ENCODE data around the gene ABHD11.
A peak's percentile ranks its signal among the peaks of the same experiment; 100 is the strongest.
"Not testable (repeated sequence)": the region's sequence is repeated elsewhere in the genome, so short reads cannot be mapped to it uniquely, and the experiment has no call there.

The ABHD11 gene

DNA sequence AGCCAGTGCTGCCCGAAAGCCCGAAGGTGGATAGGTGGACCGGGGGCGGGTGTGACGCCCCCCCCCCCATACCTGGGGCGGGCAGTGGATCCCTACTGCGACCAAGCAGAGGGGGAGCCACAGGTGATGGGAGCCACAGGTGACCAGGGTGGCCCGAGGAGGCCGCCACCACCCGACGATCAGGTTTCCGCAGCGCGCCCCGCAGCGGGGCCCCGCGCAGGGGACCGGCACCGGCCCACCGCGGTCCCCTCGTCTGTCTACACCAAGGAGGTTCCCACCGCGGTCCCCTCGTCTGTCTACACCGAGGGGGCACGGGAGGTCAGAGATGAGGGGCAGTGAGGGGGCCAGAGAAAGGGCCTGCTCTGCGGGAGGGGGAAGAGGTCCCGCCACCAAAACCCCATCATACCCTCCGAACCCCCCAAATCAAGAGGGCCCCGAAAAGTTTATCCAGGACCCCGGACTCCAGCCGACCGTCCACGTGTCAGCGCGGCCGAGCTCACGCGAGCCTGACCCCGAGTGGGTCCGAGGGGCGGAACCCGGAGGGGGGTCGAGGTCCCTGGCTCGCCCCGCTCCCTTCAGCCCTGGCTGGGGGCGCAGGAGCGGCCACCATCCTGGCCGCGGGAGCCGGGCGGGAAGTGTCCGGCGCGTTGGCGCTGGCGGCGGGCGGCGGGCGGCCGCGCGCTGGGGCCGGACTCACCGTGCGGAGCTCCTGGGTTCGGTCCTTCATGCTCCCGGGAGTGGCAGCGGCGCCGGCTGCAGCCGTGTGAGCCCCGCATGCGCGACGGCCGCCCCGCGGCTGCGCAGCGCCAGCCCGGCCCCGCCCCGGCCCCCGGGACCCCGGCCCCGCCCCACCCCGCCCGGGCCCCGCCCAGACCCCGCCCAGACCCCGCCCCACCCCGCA, 19.4 kb downstream of the ABHD11 start, which contains the start of gene STX1A:
STX1A (minus strand) TSS at position 765 of the 901 bp plus-strand sequence; CDS start at position 727, 38 bp downstream.
- peak; percentile 64 for DNase-seq (ENCODE audit: low read depth)

DNA sequence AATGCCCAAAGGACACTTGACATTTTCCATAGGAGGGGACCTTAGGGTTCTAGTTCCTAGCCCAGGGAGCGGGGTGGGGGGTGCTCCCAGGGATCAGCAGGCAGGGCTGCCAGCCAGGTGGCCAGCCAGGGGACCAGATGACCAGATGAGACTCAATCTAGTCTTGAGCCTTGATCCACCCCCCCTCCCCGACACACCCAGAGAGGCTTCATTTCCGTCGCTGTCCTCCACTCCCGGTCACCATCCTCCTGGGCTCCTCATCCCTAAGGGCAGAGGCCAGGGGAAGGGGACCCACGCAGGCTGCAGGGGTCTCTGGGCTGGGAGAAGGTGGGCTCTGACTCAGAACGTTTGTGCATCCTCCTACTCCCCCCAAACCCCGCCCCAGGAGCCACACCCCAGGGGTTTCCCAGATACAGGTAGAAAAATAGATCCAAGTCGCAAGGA, 20.1 kb downstream of the ABHD11 start:
- no peak for DNase-seq (ENCODE audit: low read depth)

DNA sequence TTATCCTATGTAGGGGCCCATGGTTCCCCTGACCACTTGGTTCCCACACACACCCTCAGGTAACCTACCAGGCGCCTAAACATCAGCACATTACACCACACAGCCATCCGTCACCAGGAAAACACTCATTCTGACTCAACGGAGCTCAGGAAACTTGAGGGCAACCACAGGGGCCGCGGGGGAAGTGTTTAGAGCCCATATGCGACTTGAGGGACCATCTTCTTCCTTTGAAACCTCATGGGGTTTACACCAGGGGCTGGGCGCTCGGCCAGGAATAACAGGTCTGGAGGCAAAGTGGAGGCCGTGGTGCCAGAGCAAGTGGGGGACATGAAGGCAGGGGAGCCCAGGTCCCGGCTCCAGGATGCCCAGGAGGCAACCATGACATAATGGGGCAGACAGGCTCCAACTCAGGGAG, 20.6 kb downstream of the ABHD11 start:
- DNase-seq (ENCODE audit: low read depth): peak; percentile 57

DNA sequence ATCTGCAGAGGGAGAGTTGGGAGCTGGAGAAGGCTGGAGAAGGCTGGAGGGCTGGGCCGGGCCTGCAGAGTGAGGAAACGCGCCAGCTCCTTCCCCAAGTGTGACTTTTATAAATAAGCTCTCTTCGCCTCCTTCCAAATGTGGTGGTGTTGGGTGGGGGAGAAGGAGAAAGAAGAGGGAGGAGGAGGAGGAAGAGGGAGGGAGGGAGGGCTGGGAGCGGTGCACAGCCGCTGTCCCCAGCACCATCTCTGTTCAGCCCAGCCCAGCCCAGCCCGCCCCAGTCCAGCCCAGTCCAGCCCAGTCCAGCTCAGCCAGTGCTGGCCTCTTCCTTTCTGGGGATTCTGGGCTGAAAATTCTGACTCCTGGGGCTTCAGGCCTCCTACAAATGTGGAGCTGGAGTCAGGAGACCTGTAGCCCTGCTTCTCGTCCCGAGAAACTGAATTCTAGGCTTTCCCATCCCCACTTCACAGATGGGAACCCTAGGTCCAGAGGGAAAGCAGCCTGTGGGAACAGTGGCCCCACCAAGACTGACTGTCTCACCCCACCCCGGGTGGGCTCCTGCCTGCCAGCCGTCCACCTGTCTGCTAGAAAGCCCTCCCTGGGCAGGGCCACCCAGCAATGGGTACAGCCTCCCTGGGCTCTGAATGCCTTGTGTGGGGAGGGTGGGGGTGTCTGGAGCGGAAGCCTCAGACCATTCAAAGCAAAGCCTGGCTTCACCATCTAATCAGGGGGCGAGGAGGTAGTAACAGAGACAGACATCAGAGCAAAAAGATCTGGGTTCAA, 21.4 kb downstream of the ABHD11 start:
- no peak for DNase-seq (ENCODE audit: low read depth)

DNA sequence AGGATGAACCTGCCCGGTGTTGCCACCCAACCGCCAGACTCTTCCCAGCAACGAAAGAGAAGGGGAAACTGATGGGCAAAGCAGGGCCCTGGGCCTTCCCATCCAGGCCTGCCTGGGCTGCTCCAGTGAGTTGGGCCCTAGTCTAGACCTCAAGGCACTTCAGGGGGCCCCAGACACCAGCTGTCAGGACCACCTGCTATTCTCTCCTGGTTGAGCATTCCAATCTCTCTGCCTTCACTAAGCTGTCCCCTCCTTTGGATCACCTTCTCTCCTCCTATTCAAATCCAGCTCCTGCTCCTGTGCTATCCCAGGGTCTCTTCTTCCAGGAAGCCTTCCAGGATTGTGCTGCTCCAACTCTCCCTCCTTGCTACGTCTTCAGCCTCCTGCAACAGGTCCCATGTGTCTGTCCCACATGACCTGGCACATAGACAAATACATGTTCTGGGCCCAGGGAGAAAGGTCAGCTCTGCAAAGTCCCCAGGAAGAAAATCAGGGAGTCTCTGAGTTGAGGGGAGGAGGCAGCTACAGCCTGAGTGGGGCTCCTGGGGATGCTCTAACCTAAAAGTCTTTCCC, 22.2 kb downstream of the ABHD11 start:
- DNase-seq (ENCODE audit: low read depth): no peak

DNA sequence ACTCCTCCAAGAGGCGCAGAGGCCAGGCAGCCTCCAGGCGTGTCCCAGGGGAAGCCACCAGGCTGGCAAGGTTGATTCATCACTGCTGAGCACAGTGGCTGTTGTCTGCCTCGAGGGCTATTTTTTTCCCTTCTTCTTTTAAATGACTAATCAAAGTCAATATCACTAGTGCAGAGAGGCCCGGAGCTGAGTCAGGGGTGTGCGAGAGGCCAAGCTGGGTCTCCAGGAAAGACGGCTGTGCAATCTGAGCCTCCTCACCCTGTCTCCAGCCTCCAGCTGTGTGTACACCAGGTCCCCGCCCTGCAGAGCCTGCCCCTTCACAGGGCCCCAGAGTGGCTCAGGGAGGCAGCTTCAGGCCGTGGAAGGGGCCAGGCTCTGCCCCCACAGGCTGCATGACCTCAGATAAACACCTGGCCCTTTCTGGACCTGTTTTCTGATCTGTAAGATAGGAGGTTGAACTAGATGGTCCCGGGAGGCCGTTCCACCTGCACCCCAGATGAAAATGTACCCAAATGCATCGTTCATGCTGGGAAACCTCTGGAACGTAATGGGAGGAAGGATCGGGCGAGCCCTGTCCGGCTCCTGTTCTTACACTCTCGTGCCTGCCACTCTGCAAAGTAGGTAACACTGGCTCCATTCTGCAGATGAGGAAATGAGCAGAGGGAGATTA, 22.8 kb downstream of the ABHD11 start:
- peak; percentile 90 for DNase-seq (ENCODE audit: low read depth)

DNA sequence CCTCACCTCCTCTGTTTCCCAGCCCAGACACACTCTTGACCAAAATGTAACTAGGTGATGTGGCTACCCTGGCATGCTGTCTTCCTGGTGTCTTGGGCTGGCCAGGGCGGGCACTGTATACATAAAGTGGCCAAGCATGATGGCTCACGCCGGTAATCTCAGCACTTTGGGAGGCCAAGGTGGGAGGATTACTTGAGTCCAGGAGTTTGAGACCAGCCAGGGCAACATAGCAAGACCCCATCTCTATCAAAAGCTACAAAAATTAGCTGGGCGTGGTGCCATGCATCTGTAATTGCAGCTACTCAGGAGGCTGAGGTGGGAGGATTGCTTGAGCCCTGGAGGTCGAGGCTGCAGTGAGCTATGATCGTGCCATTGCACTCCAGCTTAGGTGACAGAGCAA, 25.3 kb downstream of the ABHD11 start:
- DNase-seq (ENCODE audit: low read depth): not testable (repeated sequence)

DNA sequence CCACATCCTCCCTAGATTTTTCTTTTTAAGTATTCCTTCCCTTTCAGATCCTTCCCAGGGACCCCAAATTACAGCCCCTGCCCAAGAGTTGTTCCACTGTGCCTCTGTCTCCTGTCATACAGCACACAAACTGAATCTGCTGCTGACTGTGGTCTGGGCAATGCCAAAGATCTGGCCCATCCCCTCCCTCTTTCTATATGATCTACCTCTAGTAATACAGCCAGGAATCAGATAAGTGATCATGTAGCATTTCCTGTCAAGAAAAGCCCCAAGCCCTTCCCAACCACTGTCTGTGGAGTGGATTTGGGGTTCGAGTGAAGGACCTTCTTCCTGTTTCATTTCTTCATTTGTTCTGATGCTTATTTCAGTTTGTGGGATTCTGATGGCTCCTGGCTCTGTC, 25.8 kb downstream of the ABHD11 start:
- DNase-seq (ENCODE audit: low read depth): no peak

DNA sequence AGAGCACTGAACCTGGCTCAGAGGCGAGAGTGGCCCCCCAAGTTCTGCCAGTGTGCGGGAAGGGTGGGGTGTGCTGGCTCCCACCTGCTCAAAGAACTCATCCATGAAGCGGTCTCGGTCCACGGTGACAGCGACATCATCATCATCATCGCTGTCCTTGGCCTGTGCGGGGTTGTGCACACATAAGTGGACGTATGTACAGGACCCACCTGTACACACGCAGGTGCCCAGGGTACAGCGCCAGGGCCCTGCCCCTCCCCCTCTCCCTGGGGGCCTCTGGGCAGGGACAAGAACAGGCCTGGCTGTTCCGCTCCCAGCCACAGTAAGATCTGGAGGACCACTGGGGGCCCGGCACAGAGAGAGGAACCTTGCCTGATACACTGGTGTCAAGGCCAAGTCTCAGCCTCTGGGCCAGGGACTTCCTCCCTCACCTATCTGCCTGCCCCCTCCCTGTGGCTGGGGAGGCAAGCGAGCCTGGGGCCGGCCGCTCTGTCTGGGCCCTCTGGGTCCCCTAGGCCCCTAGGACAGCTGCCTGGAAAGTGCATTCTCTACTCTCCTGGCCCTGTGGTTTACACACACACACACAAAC, 29.5 kb downstream of the ABHD11 start:
- DNase-seq (ENCODE audit: low read depth): no peak

DNA sequence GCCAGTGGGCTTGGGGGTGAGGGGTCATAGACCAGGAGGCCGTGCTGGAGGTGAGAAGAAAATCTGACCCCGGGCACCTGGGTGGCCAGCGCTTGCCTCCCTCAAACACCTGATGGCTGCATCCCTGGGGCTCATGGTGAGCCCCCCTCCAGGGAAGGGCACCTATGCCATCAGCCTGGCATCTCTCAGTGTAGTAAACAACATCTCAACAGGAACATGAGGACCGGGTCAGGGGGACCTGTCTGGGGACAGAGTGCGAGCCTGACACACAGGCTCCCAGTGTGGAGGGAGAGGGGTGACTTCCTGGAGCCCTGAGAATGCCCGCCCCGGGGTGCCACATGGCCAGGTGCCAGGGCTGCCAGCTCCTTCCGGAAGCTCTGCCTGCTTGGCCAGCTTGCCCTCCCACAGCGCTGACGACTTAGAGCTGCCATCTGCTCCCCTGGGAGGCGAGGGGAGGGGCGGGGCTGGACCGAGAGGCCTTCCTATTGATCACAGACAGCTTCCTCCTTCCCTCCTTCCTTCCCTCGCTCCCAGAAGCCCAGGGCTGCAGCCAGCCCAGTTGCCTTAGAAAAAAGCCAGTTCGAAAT, 31.5 kb downstream of the ABHD11 start:
- no peak for DNase-seq (ENCODE audit: low read depth)

DNA sequence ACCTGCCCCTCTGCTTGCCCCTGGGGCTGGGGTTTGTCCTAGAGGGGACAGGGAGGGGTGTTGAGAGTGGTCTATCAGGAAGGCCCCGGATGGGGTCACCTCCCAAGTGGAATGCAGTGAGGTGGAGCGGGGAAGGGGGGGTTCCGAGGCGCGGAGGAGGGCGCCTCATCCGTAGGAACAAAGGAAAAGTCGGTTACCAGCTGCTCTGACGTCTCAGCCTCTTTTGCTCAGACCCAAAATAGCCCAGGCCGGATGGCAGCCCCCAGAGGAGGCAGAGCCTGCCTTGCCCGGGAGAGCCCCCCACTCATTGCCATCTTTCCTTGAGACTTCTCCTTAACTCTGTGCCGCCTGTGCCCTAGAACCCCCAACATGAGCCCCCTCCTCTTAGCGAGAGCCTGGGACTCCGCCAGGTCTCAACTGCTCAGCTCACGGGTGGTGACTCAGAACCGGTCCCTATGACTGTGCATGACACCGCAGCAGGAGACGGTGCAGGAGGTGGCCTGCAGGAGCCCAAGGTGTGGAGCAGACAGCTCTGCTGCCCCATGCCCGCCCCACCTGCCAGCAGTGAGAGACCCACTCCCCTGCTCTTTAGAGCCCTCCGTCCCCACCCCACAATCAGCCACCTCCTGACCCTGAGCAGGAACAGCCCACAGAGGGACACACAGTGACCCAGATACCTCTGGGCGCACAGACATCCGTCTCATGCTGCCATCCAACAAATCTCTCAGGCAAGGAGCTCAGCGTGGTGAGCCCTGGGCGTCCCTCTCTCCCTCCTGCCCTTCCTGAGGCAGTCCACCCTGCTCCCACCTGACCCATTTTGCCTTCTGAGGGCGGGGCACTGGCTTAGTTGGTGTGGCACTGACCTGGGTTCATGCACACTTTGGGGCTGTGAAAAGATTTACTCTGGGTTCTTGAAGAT, 32.2 kb downstream of the ABHD11 start:
- DNase-seq (ENCODE audit: low read depth): no peak

DNA sequence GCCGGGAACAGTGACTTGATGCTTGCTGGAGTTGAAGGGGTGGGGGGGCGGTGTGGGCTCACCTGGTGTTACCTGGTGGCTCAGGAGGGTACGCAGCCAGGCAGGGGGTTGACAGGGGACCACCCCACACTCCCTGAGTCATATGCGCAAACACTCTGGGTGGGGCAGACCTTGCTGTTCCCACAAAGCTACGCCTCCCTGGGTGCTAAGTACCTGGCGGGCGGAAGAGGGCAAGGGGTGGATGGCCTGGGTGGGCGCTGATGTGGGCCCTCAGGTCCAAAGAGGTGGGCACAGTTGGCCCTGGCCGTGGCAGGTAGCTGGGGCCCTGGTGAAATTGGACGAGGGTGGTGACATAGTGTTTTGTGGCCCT, 33.1 kb downstream of the ABHD11 start:
- no peak for DNase-seq (ENCODE audit: low read depth)

DNA sequence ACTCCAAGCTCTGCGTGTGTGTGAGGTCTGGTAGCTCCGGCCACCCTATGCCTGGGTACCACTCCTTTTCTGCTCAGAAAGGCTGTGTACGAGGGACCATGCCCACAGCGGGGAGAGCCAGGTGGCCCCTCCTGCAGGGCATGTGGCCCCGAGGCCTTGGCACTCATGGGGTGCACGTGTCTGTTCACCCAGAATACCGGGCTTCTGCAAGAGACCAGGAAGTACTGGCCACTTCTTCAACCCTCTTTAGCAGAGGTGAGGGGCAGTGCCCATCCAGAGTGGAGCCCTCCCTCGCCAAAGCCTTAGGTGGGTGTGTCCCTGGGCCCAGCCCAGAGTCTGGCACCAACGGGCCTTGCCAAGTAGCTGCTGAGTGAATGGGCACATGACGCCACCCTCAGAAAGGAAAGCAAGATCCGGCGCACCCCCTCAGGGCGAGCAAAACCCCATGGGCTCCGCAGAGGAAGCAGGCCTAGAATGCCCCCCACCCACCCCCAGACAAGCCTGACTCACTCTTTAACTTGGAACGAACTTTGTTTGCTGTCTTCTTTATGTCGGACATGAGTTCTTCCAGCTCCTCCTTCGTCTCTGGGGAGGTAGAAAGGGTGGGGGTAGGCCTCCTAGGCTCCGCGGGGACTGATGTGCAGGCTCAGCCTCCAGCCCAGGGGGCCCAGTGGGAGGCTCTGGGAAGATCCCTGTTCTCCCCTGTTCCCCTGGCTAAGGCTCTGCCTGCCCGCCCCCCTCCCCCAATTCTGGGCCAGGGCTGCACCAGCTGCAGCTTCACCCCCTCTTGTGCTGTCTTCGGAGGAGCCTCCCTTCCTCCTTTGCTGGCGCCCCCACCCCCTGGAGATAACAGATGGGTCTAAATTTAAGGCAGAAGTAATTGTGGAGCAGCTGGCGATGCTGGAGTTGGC, 33.7 kb downstream of the ABHD11 start:
- DNase-seq (ENCODE audit: low read depth): peak; percentile 67

DNA sequence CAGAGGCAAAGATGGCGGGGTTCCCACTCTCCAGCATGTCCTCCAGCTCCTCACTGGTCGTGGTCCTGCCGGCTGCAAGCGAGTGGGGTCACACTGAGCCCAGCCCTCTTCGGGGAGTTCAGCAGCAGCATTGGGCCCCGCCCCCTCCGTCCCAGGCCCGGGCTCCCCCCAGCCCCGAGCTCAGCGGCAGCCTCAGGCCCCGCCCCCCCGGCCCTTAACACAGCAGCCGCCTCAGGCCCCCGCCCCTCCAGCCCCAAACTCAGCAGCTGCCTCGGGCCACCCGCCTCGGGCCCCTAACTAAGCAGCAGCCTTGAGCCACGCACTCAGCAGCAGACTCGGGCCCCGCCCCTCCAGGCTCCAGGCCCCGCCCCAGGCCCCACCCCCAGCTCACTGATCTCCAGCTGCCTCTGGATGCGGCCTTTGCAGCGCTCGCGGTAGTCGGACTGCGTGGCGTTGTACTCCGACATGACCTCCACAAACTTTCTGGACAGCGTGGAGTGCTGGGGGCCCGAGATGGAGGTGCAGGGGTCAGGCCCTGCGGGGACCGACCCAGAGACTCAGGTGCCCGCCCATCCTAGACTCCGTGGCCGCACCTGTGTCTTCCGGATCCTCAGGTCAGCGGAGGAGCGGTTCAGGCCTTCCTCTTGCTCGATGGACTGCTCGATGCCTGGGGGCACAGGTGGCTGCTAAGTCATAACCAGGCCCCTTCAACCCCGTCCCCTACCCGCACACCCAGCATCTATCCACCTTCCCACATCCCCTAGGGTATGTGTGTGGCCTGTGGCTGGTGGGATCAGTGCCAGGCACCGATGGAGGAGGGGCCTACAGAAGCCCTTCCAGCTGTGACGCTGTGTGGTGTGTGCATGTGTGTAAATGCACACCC, 34.6 kb downstream of the ABHD11 start:
- DNase-seq (ENCODE audit: low read depth): peak; percentile 39

DNA sequence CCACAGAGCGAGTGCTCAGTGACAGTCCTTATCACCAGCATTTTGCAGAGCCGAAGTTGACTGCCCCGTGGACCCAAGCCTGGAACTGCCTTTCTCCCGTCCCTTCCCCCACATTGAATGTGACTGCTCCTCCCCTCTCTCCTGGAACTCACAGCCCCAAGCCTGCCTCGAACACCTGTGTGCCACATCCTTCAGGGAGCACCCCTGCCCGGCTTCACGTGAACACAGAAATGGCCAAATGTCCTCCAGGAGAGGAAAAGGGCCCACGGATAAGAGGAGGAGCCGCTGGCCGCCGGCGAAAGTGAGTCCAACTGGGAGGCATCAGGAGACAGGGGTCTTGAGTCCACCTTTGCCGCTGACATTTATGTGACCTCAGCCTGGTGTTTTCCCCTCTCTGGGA, 35.4 kb downstream of the ABHD11 start:
- no peak for DNase-seq (ENCODE audit: low read depth)

DNA sequence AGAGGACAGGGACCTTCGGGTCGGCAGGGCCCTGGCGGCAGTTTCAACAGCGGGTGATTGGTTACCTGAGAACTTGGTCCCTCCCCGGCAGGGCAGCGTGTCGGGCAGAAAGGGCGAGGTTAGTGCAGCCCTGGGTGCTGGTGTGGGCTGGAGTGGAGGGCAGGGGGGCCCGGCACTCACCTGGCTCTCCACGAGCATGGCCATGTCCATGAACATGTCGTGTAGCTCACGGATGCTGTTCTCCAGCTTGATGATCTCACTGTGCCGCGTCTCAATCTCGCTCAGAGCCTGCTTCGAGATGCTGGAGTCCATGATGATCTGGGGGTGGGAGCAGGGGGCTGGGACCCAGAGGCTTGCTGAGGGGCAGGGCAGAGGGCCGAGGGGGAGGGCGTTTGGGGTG, 35.9 kb downstream of the ABHD11 start:
- DNase-seq (ENCODE audit: low read depth): no peak

DNA sequence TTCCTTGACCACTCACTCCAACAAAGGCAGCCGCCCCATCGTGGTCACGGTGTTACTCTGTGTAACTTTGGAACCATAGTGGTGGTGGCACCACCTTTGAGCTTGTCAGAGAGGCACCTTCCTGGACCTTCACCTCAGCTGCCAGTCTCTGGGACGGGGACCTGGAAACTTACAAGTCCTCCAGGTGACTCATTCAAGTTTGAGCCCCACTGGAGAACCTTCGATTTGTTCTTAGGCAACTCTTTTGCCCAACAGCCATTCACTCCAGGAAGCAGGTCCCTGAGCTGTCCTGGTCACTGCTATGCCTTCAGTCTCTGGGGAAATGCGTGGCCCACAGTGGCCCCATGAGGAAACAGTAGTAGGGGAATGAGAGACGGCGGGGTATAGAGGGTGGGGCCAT, 36.4 kb downstream of the ABHD11 start:
- DNase-seq (ENCODE audit: low read depth): no peak

DNA sequence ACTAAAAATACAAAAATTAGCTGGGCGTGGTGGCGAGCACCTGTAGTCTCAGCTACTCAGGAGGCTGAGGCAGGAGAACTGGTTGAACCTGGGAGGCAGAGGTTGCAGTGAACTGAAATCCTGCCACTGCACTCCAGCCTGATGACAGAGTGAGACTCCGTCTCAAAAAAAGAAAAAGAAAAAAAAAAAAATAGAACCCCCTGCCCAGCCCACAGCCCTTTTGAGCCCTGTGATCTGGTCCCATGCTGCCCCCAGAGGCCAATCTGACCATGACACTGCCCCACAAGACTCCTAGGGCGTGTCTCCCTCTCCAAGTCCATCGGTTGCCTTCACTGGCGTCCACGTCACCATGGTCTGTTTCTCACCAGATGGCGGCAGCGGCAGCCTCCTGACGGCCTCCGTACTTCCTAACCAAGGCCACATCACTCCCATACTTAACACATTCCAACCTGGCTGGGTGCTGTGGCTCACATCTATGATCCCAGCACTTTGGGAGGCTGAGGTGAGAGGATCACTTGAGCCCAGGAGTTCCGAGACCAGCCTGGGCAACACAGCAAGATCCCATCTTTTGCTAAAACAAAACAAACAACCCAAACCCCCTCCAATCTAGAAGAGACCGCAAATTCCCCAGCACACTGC, 37.1 kb downstream of the ABHD11 start:
- peak; percentile 68 for DNase-seq (ENCODE audit: low read depth)
